Activated gamma-delta T cell treated with Interleukin-2 at 50 U/mL for 16 hours (primary cell): ENCODE data around the gene MYH15.

Source experiments
- DNase-seq: peaks from one replicate; pipeline ENCODE4 v3.0.0-alpha.2; 2020

MYH15 gene

DNA sequence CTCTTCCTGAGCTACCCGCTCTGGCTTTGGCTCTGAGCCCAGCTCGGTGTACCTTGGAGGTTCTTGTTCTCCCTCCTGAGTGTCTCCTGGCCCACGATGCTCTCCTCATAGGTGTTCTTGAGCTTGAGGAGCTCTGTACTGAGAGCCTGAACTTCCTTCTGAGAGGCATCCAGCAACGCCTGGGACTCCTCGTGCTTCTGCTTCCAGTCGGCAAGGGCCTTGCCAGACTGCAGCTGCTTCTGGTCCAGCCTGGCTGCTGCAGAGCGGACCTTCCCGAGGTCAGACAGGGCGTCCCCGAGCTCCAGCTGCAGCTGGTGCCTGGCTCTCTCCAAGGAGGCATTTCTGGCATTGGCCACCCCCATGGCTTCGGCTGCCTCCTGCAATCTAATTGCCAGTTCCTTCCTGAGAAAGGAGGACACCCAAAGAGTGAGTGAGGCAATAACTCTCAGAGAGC, 99.8 kb downstream of the MYH15 start:
- no peak for DNase-seq

DNA sequence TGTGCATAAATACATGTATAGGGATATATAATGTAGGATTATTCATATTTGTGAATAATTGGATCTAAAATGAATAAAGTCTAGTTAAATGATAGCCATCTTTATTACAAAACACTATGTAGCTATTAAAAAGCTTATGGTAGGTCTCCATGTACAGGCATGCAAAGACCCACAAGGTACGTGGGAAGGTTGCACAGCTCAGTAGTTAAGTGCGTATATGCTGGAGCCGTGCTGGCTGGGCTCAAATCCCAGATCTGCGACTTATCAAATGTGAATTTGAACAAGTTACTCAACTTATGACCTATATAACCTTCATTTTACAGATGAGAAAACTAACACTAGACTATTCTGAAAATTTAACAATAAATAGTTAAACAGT, 100.6 kb downstream of the MYH15 start:
- DNase-seq, result no peak

DNA sequence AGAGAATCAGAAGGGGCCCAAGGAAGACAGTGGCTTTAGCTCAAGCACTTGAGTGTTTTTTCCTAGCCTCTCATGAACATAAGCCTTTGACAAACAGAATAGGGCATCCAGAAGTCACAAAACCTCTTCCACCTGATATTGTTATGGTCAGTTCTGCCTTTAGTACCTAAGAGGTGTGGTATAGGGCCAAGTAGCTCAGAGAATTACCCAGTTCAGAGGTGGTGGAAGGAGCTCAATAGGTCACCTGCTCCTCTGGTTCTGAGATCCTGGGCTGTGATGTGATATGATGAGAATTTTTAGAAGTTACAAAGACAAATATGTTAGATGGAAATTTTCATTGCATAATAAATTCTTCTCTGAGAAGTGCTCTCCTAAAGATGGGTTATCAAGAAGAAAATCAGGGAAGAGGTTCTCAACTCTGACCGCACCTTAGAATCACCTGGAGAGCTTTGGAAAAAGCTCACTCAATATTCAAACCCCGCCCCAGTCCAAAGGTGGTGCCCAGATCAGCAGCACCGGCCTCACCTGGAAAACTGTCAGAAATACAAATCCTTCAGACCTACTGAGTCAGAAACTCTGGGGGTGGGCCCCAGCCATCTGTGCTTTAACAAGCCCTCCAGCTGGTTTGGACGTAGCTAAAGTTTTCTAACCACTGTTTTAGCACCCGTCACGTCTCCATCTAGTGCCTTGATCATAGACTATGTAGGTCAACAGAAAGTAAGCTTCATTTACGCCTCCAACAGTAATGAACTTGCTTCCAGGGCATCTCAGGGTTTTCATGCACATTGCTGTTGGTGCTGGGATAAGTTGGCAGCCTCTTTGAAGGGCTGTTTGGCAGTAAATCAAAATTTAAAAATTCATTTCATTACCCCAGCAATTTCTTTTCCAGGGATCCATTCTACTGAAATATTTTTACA, 101.3 kb downstream of the MYH15 start:
- no peak for DNase-seq

DNA sequence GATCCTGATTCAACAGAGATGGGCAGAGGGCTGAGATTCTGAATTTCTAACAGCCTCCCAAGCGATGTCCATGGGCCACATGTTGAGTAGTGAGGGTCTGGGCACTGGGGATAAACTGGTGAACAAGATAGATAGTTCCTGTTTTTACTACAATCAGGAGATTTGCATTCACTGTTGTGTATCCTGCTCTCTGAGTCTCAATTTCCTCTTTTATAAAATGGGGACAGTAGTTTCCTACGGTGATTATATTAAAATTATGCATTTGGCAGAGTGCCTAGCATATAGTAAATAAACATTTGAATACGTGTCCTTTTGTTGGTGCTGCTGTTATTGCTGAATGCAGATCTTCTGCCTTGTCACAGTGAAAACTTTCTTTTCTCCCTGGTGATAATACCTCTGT, 102.5 kb downstream of the MYH15 start:
- DNase-seq, result no peak

DNA sequence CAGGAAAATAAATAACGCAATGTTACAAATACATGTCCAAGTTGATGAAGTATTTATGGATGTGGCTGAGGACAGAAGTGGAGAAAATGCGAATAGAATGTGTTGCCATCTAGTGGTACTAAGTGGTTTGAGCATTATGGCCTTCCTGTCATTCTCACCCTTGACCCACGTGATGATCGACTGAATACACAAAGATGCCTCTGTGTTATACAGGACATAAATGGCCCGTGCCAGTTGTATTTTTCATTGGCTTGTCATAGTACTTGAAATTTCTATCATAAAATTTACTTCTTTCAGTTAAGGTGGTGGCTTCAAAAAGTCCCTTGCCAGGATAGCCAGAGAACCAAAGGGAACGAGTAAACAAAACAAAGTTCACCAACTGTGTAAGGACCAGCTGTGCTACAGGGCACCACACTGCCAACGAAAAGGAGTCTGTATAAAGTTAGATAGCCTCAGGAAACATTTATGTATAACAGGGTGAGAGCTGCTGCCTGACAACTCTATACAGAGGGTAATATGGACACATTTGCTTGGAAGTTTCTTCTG, 103.7 kb downstream of the MYH15 start:
- peak; percentile 5 for DNase-seq

DNA sequence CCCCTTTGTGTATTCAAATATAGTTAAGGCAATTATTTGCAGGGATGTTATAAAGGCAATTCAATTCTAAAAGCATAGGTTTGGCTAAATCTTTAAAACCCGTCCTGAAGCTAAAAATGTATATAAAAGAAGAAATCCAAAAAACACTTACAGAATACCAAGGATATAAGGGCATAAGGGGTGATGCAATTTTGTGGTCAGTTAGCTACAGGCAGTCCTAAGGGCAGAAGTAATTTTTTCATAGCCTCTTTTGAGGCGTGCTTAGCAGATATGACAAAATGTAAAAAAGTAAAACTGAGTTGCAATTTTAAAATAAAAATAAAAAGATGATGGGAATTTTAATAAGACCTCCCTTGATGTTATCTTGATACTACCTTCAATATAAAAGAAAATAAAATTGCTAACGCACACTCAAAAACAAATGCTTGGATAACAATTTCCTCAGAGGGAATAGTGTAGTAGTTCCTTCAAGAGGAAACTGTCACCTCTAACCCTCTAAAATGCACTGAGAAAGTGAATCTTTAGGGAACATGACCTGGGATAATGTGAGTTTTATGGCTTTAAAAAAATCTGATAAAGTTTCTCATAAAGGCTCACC, 104.2 kb downstream of the MYH15 start:
- DNase-seq, result no peak

DNA sequence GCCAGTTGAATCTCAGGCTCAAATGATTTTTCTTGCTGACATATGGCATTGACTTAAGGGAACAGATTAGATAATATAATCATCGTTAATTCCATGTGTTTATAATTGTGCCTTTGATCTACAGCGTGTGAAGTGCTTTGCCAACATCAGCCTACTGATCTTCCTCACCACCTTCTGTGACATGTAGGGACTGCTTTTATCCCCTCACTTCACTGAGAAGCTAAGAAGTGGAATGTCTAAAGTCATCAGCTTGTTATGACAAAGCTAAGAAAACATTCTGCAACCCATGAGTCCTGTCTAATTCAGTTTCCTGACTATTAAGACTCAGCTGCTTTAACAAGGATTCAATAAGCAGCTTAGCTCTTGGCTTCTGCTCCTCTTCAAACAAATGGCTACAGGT, 106.0 kb downstream of the MYH15 start:
- DNase-seq, result no peak

DNA sequence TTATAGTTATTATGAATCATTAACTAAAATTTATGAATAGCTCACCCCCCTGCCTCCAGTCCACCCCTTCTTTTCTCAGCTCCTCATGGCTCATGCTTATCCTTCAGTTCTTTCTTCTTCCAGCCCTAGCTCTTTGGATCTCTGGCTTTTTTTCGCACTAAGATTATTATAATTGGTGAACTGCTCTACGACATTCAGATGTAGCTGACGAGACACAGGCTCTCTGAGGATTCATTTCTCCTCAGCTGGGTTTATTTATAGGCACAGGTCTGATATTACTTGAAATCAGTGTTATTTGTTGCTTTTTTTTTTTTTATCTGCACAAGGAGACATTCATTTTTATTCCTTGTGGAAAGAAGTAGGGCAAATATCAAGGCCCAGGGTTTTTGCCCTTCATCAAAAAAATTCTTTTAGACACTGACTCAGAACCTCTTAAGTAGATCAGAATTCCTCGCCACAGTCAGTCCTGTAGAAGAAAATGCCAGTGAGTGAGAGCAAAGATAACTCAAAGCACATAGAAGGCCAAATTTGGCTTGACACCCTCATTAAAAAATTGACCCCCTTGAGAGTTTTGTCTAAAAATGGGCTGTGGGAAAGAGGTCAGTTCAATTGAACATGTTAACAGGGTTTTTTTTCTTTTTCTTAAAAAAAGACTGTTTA, 106.6 kb downstream of the MYH15 start:
- DNase-seq, result no peak

DNA sequence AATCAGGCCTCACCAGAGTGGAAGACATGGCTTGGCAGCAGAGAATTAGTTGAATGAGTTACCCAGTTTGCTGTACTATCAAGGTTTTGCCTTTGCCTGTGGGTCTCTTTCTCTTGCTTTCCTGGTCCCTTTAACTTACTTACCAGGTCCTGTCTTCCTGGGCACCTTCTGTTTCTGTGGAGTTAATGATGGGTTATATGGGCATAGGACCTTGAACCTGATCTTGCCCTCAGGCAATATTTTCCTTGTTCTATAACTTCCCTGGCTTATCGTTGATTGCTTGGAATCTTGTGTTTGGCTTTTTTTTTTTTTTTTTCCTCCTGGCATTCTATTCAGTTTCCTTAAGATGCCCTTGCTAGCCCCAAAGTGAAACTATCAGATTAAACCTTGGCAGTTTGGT, 107.2 kb downstream of the MYH15 start:
- DNase-seq, result no peak

DNA sequence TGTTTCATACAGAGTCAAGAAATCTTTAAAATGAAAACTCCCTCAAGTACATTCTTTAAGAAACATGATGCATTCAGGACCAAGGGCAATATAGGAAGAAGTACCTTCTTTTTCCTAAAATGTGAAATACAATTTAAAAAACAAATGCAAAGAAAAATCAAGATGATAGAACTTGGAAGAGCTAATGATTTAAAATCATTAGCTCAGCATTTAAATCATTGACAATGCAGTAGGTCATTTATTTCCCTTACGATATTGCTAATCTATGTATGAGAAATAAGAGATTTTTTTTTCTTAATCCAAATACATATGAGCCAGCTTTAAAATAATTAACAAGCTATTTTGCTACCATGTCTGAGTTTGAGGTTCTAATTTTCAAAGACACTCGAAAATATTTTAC, 108.6 kb downstream of the MYH15 start:
- no peak for DNase-seq

DNA sequence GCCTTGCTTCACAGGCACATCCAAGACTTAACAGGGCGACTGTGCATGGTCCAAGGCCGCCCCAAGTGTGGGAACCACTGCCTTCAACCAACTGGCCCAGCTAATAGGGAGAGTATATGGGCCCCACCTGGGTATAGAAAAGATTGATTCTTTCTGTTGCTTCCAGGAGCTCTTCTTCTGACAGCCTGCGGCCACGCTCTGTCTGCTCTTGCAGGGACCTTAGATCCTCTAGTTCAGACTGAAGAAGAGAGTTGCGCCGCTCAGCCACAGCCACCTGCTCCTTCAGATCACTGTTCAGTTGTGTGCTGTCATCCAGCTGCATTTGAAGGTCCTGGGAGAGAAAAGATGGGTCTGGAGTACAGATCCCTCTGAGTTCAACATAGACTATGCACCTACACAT, 111.9 kb downstream of the MYH15 start:
- no peak for DNase-seq

DNA sequence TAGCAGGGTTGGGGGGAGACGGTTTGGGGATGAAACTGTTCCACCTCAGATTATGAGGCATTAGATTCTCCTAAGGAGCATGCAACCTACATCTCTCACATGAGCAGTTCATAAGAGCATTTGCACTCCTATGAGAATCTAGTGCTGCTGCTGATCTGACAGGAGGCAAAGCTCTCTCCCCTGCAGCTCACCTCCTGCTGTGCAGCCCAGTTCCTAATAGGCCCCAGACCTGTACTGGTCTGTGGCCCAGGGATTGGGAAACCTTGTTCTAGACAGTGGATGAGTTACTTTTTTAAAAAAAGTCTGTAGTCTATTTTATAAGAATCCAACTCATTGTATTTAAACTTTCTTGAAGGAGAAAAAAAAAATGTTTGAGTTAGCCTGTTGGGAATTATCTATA, 114.1 kb downstream of the MYH15 start:
- no peak for DNase-seq

DNA sequence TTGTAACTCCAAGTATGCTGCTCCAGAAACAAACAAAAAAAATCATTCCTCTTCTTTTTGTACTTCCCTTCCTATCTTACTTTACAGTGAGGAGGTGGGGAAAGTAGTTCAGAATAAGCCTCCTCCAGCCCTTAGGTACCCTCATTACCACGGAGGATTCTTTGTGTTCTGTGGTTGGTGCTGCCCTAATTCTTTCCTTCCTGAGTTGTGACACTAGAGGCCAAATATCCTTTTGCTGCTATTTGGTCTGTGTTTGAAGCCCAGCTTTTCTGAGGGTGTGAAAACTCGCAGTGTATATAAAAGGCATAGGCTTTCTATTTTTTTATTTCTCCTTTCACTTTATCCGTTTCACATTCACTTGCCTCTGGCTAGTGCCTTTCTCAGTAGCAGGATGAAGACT, 115.8 kb downstream of the MYH15 start:
- DNase-seq, result no peak

DNA sequence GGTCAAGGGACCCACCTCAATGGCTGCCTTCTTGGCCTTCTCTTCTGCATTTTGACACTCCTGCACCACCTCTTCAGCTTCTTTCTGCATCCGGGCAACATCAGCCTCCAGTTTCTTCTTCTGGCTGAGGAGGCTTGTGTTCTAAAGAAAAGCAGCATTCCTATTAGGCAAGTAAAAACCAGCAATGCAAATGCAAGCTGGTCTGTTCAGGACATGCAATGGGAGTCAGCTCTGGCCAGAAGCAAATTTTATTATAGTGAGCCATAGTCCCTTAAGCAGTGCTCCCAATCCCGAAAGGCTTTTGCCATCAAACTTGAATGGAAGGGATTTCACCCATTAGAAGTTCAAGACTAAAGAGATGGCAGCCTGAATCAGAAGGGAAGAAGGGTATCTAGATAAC, 116.4 kb downstream of the MYH15 start:
- DNase-seq, result no peak

DNA sequence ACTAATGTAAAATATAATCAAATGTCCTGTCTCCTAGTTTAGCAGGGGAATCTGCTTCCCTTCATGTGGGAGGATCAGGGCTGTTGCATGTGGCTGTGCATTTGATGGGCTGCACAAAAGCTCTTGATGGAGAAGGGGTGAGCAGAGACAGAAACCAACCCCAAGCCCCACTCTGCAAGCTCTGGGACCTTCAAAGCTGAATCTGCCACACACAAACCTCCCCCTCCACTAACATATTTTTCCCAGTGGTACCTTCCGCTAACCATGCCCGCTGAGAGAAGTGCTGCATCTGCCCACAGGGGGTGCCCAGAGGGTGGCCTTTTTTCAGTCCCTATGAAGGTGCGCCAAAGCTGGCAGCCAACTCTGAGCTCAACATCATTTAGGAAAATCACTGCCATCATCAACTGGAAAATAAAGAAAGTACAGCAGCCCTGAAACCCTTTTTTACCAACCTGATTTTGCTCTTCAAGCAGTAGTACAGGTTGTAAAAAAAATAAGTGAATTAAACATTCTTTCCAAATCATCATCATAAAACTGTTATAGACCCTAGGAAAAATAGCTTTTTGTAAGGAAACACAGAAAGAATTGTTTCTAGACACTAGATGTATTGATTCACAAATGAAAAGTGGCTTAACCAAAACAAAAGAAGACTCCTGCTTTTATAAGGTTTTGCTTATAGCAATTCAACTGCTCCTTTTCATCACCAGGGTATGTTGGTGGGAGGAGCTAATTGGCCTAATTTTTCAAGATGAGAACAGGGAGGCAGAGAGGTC, 117.1 kb downstream of the MYH15 start:
- DNase-seq, result no peak

DNA sequence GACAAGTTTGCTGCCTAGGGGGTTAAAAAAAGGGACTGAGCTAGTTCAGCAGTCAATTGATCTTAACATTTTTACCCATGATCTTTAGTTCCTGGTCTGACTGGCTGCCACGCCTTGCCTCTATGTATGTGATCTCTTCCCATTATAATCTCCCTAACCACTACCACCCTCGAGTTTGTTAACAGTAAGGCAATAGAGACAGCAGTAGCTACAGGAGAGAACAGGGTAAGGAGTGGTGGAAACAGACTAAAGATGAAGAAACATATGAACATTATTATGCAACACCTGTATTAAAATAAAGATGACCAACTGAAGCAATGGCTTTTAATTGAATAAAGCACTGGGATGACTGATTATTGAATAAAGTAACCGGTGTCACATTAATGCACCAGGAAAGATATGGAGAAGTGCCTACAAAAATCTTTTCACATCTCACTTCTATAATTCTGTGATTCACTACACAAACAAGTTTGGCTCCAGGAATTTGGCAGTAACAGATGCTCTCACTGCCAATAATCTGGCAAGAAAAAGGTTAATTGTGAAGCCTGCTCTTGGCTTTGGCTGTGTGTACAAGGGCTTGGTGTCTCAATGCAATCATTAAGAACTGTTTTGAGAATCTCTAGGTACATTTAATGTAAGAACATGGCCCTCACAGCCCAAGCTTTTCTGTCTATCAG, 118.3 kb downstream of the MYH15 start:
- DNase-seq, result no peak

DNA sequence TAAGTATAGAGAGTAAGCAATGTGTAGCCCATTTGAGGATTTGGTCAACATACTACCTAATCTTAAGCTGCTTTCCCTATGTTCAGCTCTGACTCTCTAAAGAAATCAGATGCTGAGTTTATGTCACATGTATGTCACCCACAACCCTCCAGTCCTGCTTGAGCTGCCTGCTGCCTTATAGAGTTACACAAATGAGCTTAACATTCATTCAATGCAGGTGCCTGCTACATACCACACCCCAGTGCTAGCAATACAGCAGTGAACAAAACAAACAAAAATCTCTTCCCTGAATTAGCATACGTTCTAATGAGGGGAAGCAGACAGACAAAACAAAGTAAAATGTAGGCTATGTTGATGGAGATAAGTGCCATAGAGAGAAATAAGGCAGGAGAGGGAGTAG, 121.0 kb downstream of the MYH15 start:
- no peak for DNase-seq

DNA sequence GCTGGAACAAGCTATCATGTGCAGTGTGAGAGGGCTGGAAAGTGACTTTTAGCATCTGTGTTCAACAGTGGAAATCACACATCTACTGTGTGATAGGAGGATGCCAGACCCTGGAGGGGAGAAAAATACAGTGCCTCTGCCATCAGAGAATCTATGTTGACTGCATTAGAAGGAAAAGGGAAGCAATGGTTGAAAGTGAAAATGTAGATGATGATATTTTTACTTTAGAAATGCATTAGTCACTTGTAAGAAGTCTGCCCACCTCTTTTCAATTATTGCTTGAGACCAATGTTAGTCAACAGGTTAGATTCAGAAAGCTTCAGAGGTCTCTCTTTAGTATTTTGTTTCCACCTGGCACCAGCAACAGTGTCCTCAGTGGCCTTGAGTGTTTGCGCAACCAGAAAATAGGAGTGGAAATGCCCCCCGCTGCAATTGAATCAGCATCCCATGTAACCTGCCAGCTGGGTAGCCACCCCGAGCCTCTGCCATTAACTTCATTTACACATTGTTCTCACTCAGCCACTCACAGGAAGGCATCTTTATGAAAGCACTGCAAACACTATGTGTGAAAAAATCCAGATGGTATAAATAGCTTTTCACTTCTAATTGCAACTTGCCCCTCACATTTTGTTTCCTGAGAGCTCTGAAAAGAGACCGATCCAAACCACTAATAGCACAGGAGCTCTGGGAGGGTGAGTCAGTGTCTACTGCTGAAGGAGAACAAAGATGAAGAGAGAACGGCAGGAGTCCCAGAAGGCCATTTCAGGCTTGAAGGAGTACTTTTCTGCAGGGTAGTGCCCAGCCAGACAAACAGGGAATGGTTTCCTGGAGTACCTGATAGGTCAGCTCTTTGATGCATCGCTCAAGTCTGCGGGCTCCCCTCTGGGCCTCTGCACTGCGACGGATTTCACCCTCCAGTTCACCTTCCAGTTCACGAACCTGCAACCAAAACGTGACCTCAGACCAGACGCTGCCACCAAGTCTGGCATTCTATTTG, 122.0 kb downstream of the MYH15 start:
- no peak for DNase-seq

DNA sequence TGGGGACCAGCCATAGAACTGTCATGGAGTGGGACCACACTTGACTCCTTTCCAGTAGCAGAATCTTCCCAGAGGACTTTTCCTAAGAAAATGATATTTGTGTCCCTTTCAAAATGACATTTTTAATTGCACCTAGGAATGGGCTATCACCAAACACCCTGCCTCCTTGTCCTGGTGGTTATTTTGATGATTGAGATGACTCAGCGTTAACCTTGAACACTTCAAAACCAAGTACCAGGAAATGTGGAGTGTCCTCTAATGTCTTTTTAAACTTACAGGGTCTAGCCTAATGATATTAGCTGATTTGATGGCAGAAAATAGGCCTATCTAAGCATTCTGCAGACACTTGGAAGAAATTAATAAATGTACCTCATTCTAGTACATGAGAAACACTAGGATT, 123.3 kb downstream of the MYH15 start:
- DNase-seq, result no peak

DNA sequence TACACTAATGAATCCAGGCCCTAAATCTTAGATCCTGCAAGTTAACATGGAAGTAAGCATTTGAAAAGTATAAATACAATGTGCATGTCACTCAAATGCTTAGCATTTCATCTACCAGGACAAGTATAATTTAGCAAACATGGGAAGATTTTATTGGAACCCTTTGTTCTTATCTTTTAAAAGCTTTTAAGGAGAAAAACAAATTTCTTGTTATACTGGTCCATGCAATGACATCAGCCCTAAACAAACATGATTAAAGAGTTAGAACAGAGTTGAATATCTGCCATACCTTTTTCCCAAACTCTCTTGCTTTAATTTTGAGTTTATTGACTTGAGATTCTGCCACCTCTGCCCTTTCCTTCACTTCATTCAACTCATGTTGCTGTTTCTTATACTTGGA, 127.1 kb downstream of the MYH15 start:
- DNase-seq, result no peak

DNA sequence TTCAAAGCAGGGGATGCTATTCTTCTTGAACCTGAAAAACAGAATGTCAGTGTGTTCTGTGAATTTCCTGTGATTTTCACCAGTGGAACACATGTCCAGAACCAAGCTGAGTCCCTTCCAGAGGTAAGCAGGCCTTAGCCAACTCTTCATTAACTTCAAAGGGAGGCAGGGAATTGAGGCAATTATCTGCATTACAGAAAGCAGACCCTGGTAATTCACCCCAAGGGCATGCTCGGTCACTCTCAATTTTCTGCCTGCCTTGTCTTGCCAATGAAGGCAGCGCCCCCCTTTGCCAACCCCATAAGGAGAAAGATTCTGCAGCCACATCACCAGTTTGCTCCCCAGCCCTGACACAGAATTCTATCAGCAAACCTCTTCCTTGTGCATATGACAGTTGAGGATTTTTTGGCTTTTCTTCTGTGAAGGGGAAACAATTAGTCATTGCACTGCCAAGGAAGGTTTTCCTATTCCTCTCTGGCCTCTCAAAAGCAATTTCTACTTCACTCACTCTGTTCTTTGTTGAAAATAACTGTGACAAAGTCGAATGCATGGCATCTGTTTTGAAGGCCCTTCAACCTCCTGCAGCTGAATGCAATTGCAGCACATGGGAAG, 128.8 kb downstream of the MYH15 start:
- no peak for DNase-seq
